IMR-90 (cell line): ENCODE data around the gene MAP3K15. TPM values are rescaled to one million over a fixed set of nuclear protein-coding genes. Genes with fewer than 3 reads are reported as not detected.

ENCODE experiments used
- ATAC-seq: fragments of 200-7000 bp; cut with Tn5 transposase; 2 replicates; pipeline ENCODE4 v1.9.1; 2020; ENCODE audit warnings: low read depth, mild to moderate bottlenecking, moderate library complexity
- BruUV-seq: library from RNA; stranded (reverse); fragments of 400-500 nt; replicated peaks from 2 replicates; lab custom pipeline; 2021; lab: Mats Ljungman, UMichigan
- CTCF ChIA-PET: fragments of 300-600 bp; formaldehyde crosslinking; extraction: SDS; loops from one replicate; lab custom pipeline; 2021; ENCODE audit warnings: antibody characterized with exemption; lab: Yijun Ruan, JAX
- POLR2A ChIA-PET: fragments of 300-600 bp; sonication (Branson Sonifier 250); formaldehyde crosslinking; loops from one replicate; lab custom pipeline; 2022; ENCODE audit warnings: antibody characterized with exemption; ENCODE audit not compliant: unreplicated experiment; lab: Charles Lee
- DNase-seq: peaks from one replicate; pipeline ENCODE4 v3.0.0; 2013
- H2AFZ ChIP-seq: replicated peaks from 2 replicates; pipeline ENCODE3; 2013; ENCODE audit warnings: low read length, mild to moderate bottlenecking; ENCODE audit not compliant: poor library complexity
- H2AK5ac ChIP-seq: 2 replicates; pipeline ENCODE4 v1.6.1; 2013; ENCODE audit warnings: low read depth, low read length, inconsistent platforms
- H2AK9ac ChIP-seq: replicated peaks from 2 replicates; pipeline ENCODE3; 2013; ENCODE audit warnings: mild to moderate bottlenecking, low read depth, low read length, moderate library complexity; ENCODE audit not compliant: poor library complexity
- H2BK120ac ChIP-seq: 2 replicates; pipeline ENCODE4 v1.6.1; 2013; ENCODE audit warnings: low read depth, low read length, inconsistent platforms
- H2BK15ac ChIP-seq: 3 replicates; pipeline ENCODE4 v1.6.1; 2013; ENCODE audit warnings: low read depth, low read length, inconsistent platforms
- H2BK20ac ChIP-seq: 2 replicates; pipeline ENCODE4 v1.6.1; 2013; ENCODE audit warnings: low read depth, mild to moderate bottlenecking, inconsistent platforms, low read length, moderate library complexity
- H2BK5ac ChIP-seq: 2 replicates; pipeline ENCODE4 v1.6.1; 2013; ENCODE audit warnings: mild to moderate bottlenecking, low read depth, low read length, inconsistent platforms; ENCODE audit not compliant: poor library complexity, severe bottlenecking
- H3K14ac ChIP-seq: replicated peaks from 2 replicates; pipeline ENCODE4 v1.6.1; 2013; ENCODE audit warnings: low read depth, low read length, inconsistent platforms
- H3K18ac ChIP-seq: 2 replicates; pipeline ENCODE4 v1.6.1; 2013; ENCODE audit warnings: low read depth, low read length, control low read depth
- H3K23ac ChIP-seq: 2 replicates; pipeline ENCODE4 v1.6.1; 2013; ENCODE audit warnings: low read depth, low read length, inconsistent platforms
- H3K27ac ChIP-seq: 2 replicates; pipeline ENCODE4 v1.5.1; 2013; ENCODE audit warnings: mild to moderate bottlenecking, control low read depth, low read length; ENCODE audit not compliant: insufficient read depth
- H3K27me3 ChIP-seq: 2 replicates; pipeline ENCODE4 v1.6.1; 2013; ENCODE audit warnings: low read length; ENCODE audit not compliant: control insufficient read depth, insufficient read depth
- H3K36me3 ChIP-seq: 2 replicates; pipeline ENCODE4 v1.6.1; 2013; ENCODE audit warnings: low read length, mixed read lengths; ENCODE audit not compliant: control insufficient read depth, insufficient read depth
- H3K4ac ChIP-seq: 2 replicates; pipeline ENCODE4 v1.6.1; 2013; ENCODE audit warnings: low read depth, low read length, inconsistent platforms
- H3K4me1 ChIP-seq: 2 replicates; pipeline ENCODE4 v1.6.1; 2013; ENCODE audit warnings: low read length, mixed read lengths; ENCODE audit not compliant: control insufficient read depth, insufficient read depth
- H3K4me2 ChIP-seq: 2 replicates; pipeline ENCODE4 v1.6.1; 2013; ENCODE audit warnings: low read depth, mild to moderate bottlenecking, control low read depth, low read length, moderate library complexity
- H3K4me3 ChIP-seq: 2 replicates; pipeline ENCODE4 v1.5.1; 2013; ENCODE audit warnings: low read depth, mild to moderate bottlenecking, control low read depth, low read length, moderate library complexity; ENCODE audit not compliant: insufficient read depth
- H3K56ac ChIP-seq: 2 replicates; pipeline ENCODE4 v1.6.1; 2013; ENCODE audit warnings: low read length, inconsistent platforms; ENCODE audit not compliant: insufficient read depth; ENCODE audit errors: extremely low read depth
- H3K79me1 ChIP-seq, 2 experiments: 2 replicates each; pipeline ENCODE4 v1.6.1; 2013; ENCODE audit warnings: low read length in 2 of 2, inconsistent platforms in 1 of 2, low read depth in 1 of 2
- H3K9ac ChIP-seq: 2 replicates; pipeline ENCODE4 v1.6.1; 2013; ENCODE audit warnings: low read depth, low read length, control low read depth
- H3K9me1 ChIP-seq: 2 replicates; pipeline ENCODE4 v1.6.1; 2013; ENCODE audit warnings: low read length, inconsistent platforms; ENCODE audit not compliant: insufficient read depth
- H3K9me3 ChIP-seq: 2 replicates; pipeline ENCODE4 v1.6.1; 2013; ENCODE audit warnings: low read length; ENCODE audit not compliant: control insufficient read depth, insufficient read depth
- H4K20me1 ChIP-seq: 2 replicates; pipeline ENCODE4 v1.6.1; 2013; ENCODE audit warnings: low read length, inconsistent platforms; ENCODE audit not compliant: insufficient read depth
- H4K5ac ChIP-seq: 2 replicates; pipeline ENCODE4 v1.6.1; 2013; ENCODE audit warnings: mild to moderate bottlenecking, low read depth, low read length, control low read depth
- H4K8ac ChIP-seq, 2 experiments: 2 replicates each; pipeline ENCODE4 v1.6.1; 2013; ENCODE audit warnings: low read depth in 2 of 2, low read length in 2 of 2, control low read depth in 1 of 2, inconsistent platforms in 1 of 2
- H4K91ac ChIP-seq: 2 replicates; pipeline ENCODE4 v1.6.1; 2013; ENCODE audit warnings: low read depth, low read length, inconsistent platforms; ENCODE audit not compliant: insufficient read depth
- BHLHE40 ChIP-seq: fragments of 150-350 bp; IDR thresholded peaks from 2 replicates; pipeline ENCODE4 v1.6.1; 2016; ENCODE audit warnings: mild to moderate bottlenecking, low read depth, low read length
- CEBPB ChIP-seq: IDR thresholded peaks from 2 replicates; pipeline ENCODE4 v1.6.1; 2012; ENCODE audit warnings: low read depth, low read length, improper control_type of control experiment
- SMC3 ChIP-seq: fragments of 150-350 bp; IDR thresholded peaks from 2 replicates; pipeline ENCODE4 v1.6.1; 2016; ENCODE audit warnings: low read depth, mild to moderate bottlenecking, antibody characterized with exemption, low read length, moderate library complexity
- WGBS, 2 experiments: methylation state at CpG; one replicate each; pipeline versions ENCODE4 v1.1.5 to v1.1.7; 2013; ENCODE audit warnings: missing lambda C conversion rate in 2 of 2; ENCODE audit not compliant: insufficient read length in 1 of 2; ENCODE audit errors: extremely low coverage in 2 of 2; 5-methylcytosine and 5-hydroxymethylcytosine counted together
- dilution Hi-C: fragments of 300-500 bp; cut with HindIII; formaldehyde crosslinking; loops from one replicate; pipeline ENCODE4 v1.14.3; 2018; ENCODE audit warnings: low sequenced_read_pairs; ENCODE audit not compliant: unreplicated experiment
- in situ Hi-C: fragments of 300-500 bp; cut with MboI; formaldehyde crosslinking; loops from 3 replicates; pipeline ENCODE4 v1.14.3; 2019; ENCODE audit warnings: low sequenced_read_pairs, inconsistent platforms, mixed read lengths
- intact Hi-C: fragments of 100-400 bp; cut with micrococcal nuclease; formaldehyde crosslinking; loops from 2 replicates; pipeline ENCODE4 v1.10.0; 2022
- polyA plus RNA-seq, 3 experiments: library from polyadenylated mRNA; depleted of rRNA; stranded (reverse); fragments of >200 nt; gene quantifications; 2 replicates each; pipeline ENCODE4 v1.2.3, GENCODE V29; 2012; ENCODE audit warnings: low replicate concordance in 1 of 3
- total RNA-seq: library from RNA; depleted of rRNA; stranded (reverse); fragments of >200 nt; gene quantifications from 2 replicates; pipeline ENCODE4 v1.2.3, GENCODE V29; 2012

Gene MAP3K15
- total and polyA plus RNA-seq, 2 of the 4 experiments (the other 2 are of a cell fraction) = under 0.01 to 0.10 TPM

- intact Hi-C loops = loop anchor here (5.0 to 10.0 kb wide), 3 partner anchors 455 to 1147 kb away; partner anchors contain the start of gene BCLAF3
- Histone ChIP-seq H3K4ac (no peak overlapping the region), H3K27me3 (no peaks in the 10 kb centered on the region), H3K9me1 (no peaks in the 10 kb centered on the region), H3K56ac (no peak overlapping the region), H3K79me1 (no peaks in the 10 kb centered on the region), H3K27ac (no peak overlapping the region), H2BK15ac (no peak overlapping the region), H2BK20ac (no peak overlapping the region), H4K5ac (no peak overlapping the region), H2BK5ac (no peak overlapping the region), H4K20me1 (no peaks in the 10 kb centered on the region), H3K18ac (no peak overlapping the region), H3K23ac (no peak overlapping the region), H3K36me3 (no peaks in the 10 kb centered on the region; the same call in 1 of the 2 replicates), H2AK5ac (no peak overlapping the region), H3K14ac (no peak overlapping the region), H2AK9ac (no peak overlapping the region), H2AFZ (no peak overlapping the region), H4K91ac (no peak overlapping the region), H2BK120ac (no peak overlapping the region), H3K4me2 (no peak overlapping the region), H3K4me1 (no peaks in the 10 kb centered on the region), H3K4me3 (no peak overlapping the region), H3K9me3 (no peaks in the 10 kb centered on the region), H4K8ac (no peak overlapping the region), H3K9ac (no peak overlapping the region)
- DNase-seq = no peak
- dilution Hi-C loops = no loop called here
- POLR2A ChIA-PET = no interaction called here
- WGBS, 2 experiments = no CpG with 5 or more reads among the region's 4 CpGs
- CTCF ChIA-PET = no interaction called here
- no TSS peak for BruUV-seq
- TF ChIP-seq SMC3 = no peak
- TF ChIP-seq BHLHE40 = no peak
- TF ChIP-seq CEBPB = no peak
- in situ Hi-C loops = loop anchor here (10.0 to 25.0 kb wide), 2 partner anchors 355 to 1152 kb away; no protein-coding TSS in a partner anchor
- ATAC-seq = no peak
Observed at GRCh38 chrX:19539665-19540064, 24.4 kb upstream of the MAP3K15 start.
